Stimulated activated CD8-positive, alpha-beta memory T cell treated with anti-CD3 and anti-CD28 coated beads, Interleukin-7, amount 100 ng/mL, for 1 hour (primary cell): ENCODE data around the gene PIK3R5.
"Not testable (repeated sequence)": the region's sequence is repeated elsewhere in the genome, so short reads cannot be mapped to it uniquely, and the experiment has no call there.

ENCODE experiments used
- DNase-seq, 2 donors: peaks; one replicate each; pipeline ENCODE4 v3.0.0-alpha.2; 2020; ENCODE audit warnings: low read depth in 2 of 2

Gene PIK3R5

DNA sequence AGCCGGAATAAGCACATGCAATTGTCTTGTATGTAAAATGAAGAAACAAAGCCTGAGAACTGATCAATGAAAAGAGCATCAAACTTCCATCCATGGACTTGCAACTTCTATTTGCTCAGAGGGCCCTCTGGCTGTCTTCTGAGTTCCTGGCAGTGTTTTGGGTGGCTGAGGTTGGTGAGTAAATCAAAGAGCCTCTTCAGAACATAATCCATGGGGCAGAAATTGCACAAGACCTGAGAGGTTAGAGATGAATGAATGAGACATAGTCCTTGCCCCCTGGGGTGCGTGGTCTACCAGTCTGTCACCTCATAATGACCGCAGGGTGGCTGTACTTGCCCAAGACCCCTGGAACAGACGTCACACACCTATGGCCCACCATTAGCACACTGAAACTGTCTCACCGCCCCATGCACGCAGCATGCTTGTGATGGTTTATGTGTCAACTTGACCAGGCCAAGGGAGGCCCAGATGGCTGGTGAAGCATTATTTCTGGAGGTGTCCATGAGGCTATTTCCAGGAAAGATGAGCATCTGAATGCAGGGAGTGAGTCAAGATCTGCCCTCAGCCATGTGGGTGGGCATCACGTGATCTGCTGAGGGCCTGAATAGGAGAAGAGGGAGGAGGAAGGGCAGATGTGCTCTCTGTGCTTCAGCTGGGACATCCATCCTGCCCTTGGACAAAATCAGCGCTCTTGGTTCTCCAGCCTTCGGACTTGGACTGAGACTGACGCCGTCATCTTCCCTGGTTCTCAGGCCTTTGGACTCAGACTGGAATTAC is 106.3 kb downstream of the PIK3R5 start:
- no peak for DNase-seq

DNA sequence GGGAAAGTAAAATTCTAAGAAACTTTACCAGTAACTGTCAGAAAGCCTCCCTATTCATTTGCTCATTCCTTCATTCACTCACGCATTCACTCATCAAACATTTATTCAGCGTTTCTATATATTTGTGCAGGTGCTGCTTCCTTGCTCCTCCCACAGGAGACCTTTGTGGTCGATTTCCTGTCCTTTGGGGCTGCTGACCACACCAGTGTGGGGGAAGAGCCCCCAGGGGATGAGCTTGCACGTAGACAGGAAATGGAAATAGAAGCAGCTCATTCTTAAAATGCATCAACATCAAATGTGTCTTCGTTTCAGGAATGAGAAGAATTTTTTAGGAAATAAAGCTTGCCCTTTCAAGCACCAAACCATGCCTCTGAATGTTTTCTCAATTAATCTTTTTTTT is 107.6 kb downstream of the PIK3R5 start:
- DNase-seq: no peak

GRCh38 chr17:8856869-8857575 is 108.5 kb downstream of the PIK3R5 start:
- no peak for DNase-seq

GRCh38 chr17:8856205-8856603 is 109.3 kb downstream of the PIK3R5 start:
- DNase-seq: not testable (repeated sequence)

GRCh38 chr17:8855477-8856204 is 109.9 kb downstream of the PIK3R5 start:
- no peak for DNase-seq

DNA sequence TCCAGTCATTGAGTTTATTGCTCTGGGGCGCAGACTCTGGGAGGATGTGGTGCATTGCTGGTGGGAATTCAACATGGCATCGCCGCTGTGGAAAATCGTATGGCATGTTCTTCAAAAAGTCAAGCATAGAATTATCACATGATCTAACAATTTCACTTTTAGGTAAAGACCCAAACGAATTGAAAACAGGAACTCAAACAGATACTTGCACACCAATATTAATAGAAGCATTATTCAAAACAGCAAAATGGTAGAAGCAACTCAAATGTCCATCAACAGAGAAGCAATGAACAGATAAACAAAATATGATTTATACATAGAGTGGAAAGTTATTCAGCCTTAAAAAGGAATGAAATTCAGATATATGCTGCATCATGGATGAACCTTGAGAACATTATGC is 113.9 kb downstream of the PIK3R5 start:
- DNase-seq: no peak

DNA sequence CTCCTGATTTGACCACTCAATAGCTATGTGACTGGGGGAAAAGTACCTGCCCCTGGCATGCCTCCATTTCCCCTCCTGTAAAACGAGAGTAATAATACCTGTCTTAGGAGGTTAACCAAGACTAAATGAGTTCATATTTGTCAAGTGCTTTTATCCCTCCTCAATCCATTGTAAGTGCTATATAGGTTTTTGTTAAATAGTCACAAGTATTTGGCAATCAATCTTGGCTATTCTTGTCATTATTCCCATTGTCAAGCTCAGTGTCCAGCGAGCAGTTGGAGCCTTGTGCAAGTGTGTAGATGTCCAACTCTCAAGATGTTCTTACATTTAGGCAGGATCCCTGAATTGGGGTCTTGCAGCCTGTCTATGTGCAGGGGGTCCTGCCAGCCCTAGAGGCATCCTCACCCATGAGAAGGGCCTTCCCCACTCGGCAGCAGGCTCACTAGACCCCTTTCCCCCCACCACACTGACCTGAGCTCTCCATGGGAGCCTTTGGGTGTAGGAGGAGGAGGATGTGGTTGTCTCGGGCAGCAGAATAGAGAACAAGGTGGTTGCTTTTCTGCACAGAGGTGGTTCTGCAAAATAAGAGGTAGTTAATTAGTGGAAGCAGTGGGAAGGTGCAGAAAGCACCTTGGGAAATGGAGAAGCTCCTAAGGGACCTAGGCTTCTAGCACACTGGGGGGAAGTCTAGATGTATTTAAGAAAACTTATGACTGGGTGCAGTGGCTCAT is 116.0 kb downstream of the PIK3R5 start:
- no peak for DNase-seq

GRCh38 chr17:8847891-8848290 is 117.6 kb downstream of the PIK3R5 start:
- DNase-seq: no peak

DNA sequence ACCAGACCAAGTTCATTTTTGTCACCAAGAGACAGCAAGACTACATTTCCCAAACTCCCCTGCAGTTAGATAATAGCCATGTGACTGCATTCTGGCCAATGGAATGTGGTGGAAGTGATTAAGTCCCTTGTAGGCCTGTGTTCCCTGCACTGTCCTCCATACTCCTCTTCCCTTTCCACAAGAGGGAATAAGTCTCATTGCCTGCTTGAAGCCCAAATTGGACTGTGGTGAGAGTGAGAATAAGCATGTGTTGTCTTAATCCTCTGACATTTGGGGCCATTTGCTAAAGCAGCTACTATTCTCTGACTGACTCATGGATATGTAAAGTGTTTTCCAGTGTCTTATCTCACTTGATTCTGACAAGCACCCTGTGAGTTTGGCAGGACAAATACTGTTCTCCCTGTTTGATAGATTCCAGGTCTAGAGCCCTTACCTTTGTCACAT is 118.7 kb downstream of the PIK3R5 start:
- DNase-seq: no peak

DNA sequence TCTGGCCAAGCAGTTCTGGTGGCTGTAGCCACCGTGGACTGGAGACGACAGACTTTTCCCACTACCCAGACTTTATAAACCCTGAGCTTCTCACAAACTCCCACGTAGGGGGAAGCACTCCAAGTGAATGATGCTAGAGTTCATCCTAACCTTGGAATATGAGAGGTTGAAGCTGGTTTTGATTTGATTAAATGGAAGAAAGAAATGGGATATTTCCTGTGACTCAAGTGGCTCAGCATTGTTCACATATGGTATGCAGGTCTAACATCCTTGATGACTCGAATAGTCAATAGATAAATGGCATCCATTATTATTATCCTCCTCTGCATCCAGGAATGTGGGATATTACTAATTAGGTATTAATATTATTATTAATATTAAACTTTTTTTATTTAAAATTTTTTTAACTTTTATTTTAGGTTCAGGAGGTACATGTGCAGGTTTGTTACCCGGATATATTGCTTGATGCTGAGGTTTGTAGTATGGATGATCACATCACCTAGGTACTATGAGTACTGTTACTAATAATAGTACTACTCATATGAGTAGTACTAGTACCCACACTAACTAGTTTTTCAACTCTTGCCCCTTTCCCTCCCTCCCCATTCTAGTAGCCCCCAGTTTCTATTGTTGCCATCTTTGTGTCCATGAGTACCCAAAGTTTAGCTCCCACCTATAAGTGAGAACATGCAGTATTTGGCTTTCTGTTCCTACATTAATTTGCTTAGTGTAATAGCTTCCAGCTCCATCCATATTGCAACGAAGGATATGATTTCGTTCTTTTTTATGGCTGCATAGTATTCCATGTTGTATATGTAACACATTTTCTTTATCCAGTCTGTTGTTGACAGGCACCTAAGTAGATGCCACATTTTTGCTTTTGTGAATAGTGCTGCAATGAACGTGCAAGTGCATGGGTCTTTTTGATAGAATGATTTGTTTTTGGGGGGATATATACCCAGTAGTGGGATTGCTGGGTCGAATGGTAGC is 121.0 kb downstream of the PIK3R5 start:
- no peak for DNase-seq

- no peak for DNase-seq
These were observed 122.2 kb downstream of the PIK3R5 start for GRCh38 chr17:8843344-8843743.

DNA sequence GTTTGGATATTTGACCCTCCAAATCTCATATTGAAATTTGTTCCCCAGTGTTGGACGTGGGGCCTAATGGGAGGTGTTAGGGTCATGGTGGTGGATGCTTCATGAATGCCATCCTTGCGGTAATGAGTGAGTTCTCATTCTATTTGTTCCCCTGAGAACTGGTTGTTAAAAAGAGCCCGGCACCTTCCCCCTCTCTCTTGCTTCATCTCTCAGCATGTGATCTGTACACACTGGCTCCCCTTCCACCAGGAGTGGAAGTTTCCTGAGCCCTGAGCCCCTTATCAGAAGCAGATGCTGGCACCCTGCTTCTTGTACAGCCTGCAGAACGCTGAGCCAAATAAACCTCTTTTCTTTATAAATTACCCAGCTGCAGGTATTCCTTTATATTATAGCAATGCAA is 123.7 kb downstream of the PIK3R5 start:
- DNase-seq: no peak

- no peak for DNase-seq
These were observed 126.0 kb downstream of the PIK3R5 start for GRCh38 chr17:8839410-8839935.

DNA sequence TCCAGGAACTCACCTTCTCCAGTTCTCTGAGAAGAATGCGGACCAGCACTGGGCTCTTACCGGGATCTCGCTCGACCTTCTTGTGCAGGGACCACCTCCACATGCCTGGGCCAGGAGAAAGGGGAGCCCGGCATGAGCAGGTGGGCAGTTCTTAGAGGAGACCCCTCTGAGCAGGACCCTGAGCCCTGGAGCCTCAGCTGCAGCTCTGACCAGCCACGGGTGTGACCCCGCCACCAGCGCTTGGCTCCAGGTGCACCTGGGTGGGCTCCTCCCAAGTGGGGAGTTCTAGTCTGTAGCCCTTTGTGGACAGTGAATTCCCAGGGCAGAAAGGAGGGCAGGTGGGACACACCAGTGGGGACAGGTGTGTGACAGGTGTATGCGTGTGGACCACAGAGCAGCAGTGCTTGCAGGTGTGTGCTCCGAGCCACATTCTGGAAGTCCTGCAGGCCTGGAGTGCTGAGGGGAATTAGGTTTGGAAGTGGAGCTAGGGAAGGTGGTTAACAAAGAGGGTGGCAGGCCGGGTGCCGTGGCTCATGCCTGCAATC is 126.9 kb downstream of the PIK3R5 start:
- DNase-seq: no peak

GRCh38 chr17:8837563-8838075 is 127.9 kb downstream of the PIK3R5 start:
- DNase-seq: no peak

DNA sequence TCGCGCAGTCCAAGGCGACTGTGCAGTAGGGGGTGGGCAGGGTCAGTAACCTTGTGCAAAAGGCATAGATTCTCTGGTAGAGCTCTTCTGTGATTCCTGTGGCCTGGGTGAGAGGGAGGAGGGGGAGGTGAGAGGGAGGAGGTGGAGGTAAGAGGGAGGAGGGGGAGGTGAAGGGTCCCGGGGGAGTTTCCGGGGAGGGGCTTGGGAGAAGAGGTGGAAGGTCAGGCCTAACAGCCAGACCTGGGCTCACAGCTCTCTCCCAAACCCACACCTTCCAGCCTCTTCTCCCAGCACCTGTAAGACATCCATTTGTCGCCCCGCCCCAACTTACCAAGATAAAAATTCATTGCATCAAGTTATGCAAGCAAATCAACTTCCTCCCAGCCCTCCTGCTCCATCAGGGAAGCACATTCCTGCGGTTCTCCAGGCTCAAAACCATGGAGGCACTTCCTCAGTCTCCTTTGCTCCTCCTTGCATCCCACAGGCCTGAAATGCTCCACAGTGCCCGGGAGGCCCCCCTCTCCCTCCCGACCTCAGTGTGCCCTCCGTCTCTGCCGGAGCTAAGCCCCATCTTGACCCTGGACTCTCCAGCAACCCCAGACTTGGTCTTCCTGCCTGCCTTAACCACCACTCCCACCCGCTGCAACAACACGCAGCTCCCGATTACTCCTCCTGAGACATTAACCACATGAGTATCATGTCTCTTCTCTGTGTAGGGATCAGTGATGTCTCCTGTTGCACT is 128.5 kb downstream of the PIK3R5 start:
- no peak for DNase-seq

- DNase-seq: no peak
These were observed 129.7 kb downstream of the PIK3R5 start for GRCh38 chr17:8835631-8836364.

DNA sequence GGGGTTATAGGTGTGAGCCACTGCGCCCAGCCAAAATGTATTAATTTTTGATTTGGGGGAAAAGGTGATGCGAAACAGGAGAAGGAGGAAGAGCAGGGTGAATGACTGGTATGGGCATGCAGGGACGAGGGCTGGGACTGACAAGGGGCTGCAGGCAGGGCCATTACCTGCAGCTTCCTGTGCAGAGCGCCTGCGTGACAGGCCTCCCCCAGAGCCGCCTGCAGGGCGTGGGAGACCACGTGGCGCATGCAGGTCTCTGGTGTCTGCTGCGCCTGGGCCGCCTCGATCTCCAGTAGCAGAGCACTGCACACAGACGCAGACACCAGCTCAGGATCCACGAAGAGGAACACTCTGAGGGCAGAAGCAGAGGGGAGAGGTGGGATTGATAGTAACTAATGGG is 130.4 kb downstream of the PIK3R5 start:
- no peak for DNase-seq
